WTC11 (cell line): ENCODE results near the gene HTATSF1.

Source experiments
- ATF2 ChIP-seq: sonication (generic); formaldehyde crosslinking; IDR thresholded peaks from 2 replicates; pipeline ENCODE4 v1.8.1; 2022; ENCODE audit warnings: low read depth, missing genetic modification reagents, borderline replicate concordance
- CTCF ChIP-seq: fragments of 200-600 bp; IDR thresholded peaks from 2 replicates; pipeline ENCODE4 v1.8.0; 2022; ENCODE audit warnings: antibody characterized with exemption
- FOXJ3 ChIP-seq: sonication (generic); formaldehyde crosslinking; IDR thresholded peaks from 2 replicates; pipeline ENCODE4 v1.9.0; 2021; ENCODE audit warnings: missing genetic modification reagents, mild to moderate bottlenecking, borderline replicate concordance
- MAX ChIP-seq: sonication (generic); formaldehyde crosslinking; IDR thresholded peaks from 2 replicates; pipeline ENCODE4 v1.8.0; 2022; ENCODE audit warnings: mild to moderate bottlenecking, missing genetic modification reagents
- RORB ChIP-seq: fragments of 250-450 bp; sonication (Bioruptor Pico); IDR thresholded peaks from 2 replicates; pipeline ENCODE4 v1.9.0; 2021; ENCODE audit warnings: mild to moderate bottlenecking
- TEAD1 ChIP-seq: sonication (generic); formaldehyde crosslinking; IDR thresholded peaks from 2 replicates; pipeline ENCODE4 v1.8.0; 2022; ENCODE audit warnings: mild to moderate bottlenecking, missing genetic modification reagents
- ZNF121 ChIP-seq: sonication (generic); formaldehyde crosslinking; IDR thresholded peaks from 2 replicates; pipeline ENCODE4 v1.8.0; 2023; ENCODE audit warnings: missing genetic modification reagents
- ZNF281 ChIP-seq: sonication (generic); formaldehyde crosslinking; IDR thresholded peaks from 2 replicates; pipeline ENCODE4 v1.8.0; 2023; ENCODE audit warnings: mild to moderate bottlenecking, missing genetic modification reagents
- ZNF317 ChIP-seq: sonication (generic); formaldehyde crosslinking; IDR thresholded peaks from 2 replicates; pipeline ENCODE4 v1.8.1; 2023; ENCODE audit warnings: low read depth, mild to moderate bottlenecking, moderate library complexity, missing genetic modification reagents, borderline replicate concordance

- TF ChIP-seq CTCF (no peak), FOXJ3 (CRISPR knock-in tag) (no peak), ATF2 (CRISPR knock-in tag) (no peak), MAX (no peak), ZNF121 (CRISPR knock-in tag) (no peak), ZNF317 (CRISPR knock-in tag) (no peak), RORB (CRISPR knock-in tag) (no peak), TEAD1 (CRISPR knock-in tag) (no peak), ZNF281 (CRISPR knock-in tag) (no peak)
Observed at GRCh38 chrX:136495043-136495442, 2.3 kb upstream of the HTATSF1 start.
